Panc1 (cell line): ENCODE measurements around the gene DVL2. TPM values are rescaled to one million over a fixed set of nuclear protein-coding genes. Genes with fewer than 3 reads are reported as not detected.

Experiments
- ATAC-seq: fragments of 200-7000 bp; cut with Tn5 transposase; 2 replicates; pipeline ENCODE4 v1.9.1; 2020; ENCODE audit warnings: mild to moderate bottlenecking, moderate library complexity
- BruUV-seq: library from RNA; stranded (reverse); fragments of 400-500 nt; replicated peaks from 2 replicates; lab custom pipeline; 2021; lab: Mats Ljungman, UMichigan
- CTCF ChIA-PET: fragments of 300-600 bp; sonication (Branson Sonifier 250); formaldehyde crosslinking; loops from one replicate; lab custom pipeline; 2022; ENCODE audit warnings: antibody characterized with exemption; lab: Charles Lee
- POLR2A ChIA-PET: fragments of 300-600 bp; sonication (Branson Sonifier 250); formaldehyde crosslinking; loops from one replicate; lab custom pipeline; 2022; ENCODE audit warnings: antibody characterized with exemption; lab: Charles Lee
- DNase-seq: peaks from one replicate; pipeline ENCODE4 v3.0.0-alpha.2; 2010; ENCODE audit warnings: low read depth, low spot score
- H3K27ac ChIP-seq: 2 replicates; pipeline ENCODE4 v1.5.1; 2011; ENCODE audit warnings: mild to moderate bottlenecking, low read length, inconsistent platforms
- H3K27me3 ChIP-seq: fragments of 200-500 bp; sonication (Bioruptor generic); 2 replicates; pipeline ENCODE4 v1.6.0; 2014; ENCODE audit warnings: low read length, inconsistent platforms; ENCODE audit not compliant: control insufficient read depth, insufficient read depth
- H3K36me3 ChIP-seq: fragments of 200-500 bp; sonication (Bioruptor generic); 2 replicates; pipeline ENCODE4 v1.5.1; 2014; ENCODE audit warnings: inconsistent platforms, mild to moderate bottlenecking, low read length, moderate library complexity; ENCODE audit not compliant: control insufficient read depth, insufficient read depth
- H3K4me1 ChIP-seq: 2 replicates; pipeline ENCODE4 v1.5.1; 2011; ENCODE audit warnings: inconsistent platforms, mild to moderate bottlenecking, low read length, moderate library complexity; ENCODE audit not compliant: control insufficient read depth, insufficient read depth
- H3K4me3 ChIP-seq, 2 experiments: 2 replicates each; pipeline ENCODE4 v1.5.1; 2011 to 2012; ENCODE audit warnings: low read depth in 2 of 2, low read length in 2 of 2, mild to moderate bottlenecking in 2 of 2, inconsistent platforms in 1 of 2, moderate library complexity in 1 of 2
- H3K9me3 ChIP-seq: fragments of 200-500 bp; sonication (Bioruptor generic); 2 replicates; pipeline ENCODE4 v1.5.1; 2014; ENCODE audit warnings: low read depth, mild to moderate bottlenecking, inconsistent platforms, low read length, moderate library complexity; ENCODE audit not compliant: control insufficient read depth, insufficient read depth
- POLR2AphosphoS5 ChIP-seq: IDR thresholded peaks from 2 replicates; pipeline ENCODE4 v1.6.1; 2012; ENCODE audit warnings: mild to moderate bottlenecking, low read depth, low read length, moderate library complexity
- REST ChIP-seq, 2 experiments: IDR thresholded peaks; 2 replicates each; pipeline ENCODE4 v1.6.1; 2011 to 2012; ENCODE audit warnings: low read depth in 2 of 2, control low read depth in 1 of 2, low read length in 1 of 2, mild to moderate bottlenecking in 1 of 2, moderate library complexity in 1 of 2; ENCODE audit not compliant: insufficient read depth in 1 of 2
- SIN3A ChIP-seq: IDR thresholded peaks from 2 replicates; pipeline ENCODE4 v1.6.1; 2012; ENCODE audit warnings: low read depth, mild to moderate bottlenecking, low read length, moderate library complexity, borderline replicate concordance; ENCODE audit not compliant: insufficient read depth
- TCF7L2 ChIP-seq: IDR thresholded peaks from 2 replicates; pipeline ENCODE4 v1.6.1; 2011; ENCODE audit warnings: mild to moderate bottlenecking, low read depth, low read length, inconsistent platforms
- in situ Hi-C: cut with HindIII; loops from 2 replicates; pipeline ENCODE4 v1.10.0; 2016; ENCODE audit warnings: low sequenced_read_pairs, low pct_unique_long_range_greater_than_20kb
- intact Hi-C: fragments of 100-400 bp; cut with micrococcal nuclease; formaldehyde crosslinking; loops from one replicate; pipeline ENCODE4 v1.10.0; 2022; ENCODE audit not compliant: unreplicated experiment
- total RNA-seq: library from RNA; stranded (reverse); gene quantifications from one replicate; pipeline ENCODE4 v1.2.1, GENCODE V29; 2021; ENCODE audit not compliant: unreplicated experiment
- TF ChIP-seq, protein P1 (sequence below): fragments of 450-650 bp; IDR thresholded peaks from 2 replicates; pipeline ENCODE4 v1.5.1; 2017; ENCODE audit warnings: mild to moderate bottlenecking

DVL2 gene
- total RNA-seq, 1 experiment from 2014 or later: 84.2 TPM

DNA sequence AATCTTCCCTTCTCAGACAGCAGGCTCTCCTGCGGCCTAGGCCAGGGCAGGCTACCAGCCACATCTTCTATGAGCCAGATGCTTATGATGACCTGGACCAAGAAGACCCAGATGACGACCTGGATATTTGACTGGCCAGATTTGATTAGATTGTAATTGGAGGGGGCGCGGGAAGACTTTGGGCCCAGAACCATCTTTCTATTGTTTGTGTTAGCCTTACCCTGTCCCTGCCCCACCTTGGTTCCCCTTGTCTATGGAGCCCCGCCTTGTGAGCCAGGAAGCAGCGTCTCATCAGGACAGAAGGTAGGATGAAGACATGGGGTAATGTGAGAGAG lies 25.2 kb upstream of the DVL2 start:
- Histone ChIP-seq H3K27ac (peak overlapping the region; percentile 48; the same call in 1 of the 2 replicates), H3K36me3 (peaks cover 7% of the 10 kb centered on the region), H3K4me3 (no peak overlapping the region), H3K4me1 (peaks cover 22% of the 10 kb centered on the region), H3K27me3 (no peaks in the 10 kb centered on the region), H3K9me3 (no peaks in the 10 kb centered on the region)
- in situ Hi-C loops: no loop called here
- TF ChIP-seq TCF7L2 (no peak), SIN3A (no peak)
- TF ChIP-seq, protein P1, sequence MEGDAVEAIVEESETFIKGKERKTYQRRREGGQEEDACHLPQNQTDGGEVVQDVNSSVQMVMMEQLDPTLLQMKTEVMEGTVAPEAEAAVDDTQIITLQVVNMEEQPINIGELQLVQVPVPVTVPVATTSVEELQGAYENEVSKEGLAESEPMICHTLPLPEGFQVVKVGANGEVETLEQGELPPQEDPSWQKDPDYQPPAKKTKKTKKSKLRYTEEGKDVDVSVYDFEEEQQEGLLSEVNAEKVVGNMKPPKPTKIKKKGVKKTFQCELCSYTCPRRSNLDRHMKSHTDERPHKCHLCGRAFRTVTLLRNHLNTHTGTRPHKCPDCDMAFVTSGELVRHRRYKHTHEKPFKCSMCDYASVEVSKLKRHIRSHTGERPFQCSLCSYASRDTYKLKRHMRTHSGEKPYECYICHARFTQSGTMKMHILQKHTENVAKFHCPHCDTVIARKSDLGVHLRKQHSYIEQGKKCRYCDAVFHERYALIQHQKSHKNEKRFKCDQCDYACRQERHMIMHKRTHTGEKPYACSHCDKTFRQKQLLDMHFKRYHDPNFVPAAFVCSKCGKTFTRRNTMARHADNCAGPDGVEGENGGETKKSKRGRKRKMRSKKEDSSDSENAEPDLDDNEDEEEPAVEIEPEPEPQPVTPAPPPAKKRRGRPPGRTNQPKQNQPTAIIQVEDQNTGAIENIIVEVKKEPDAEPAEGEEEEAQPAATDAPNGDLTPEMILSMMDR: no peak
- ChIA-PET POLR2A (no interaction called here), CTCF (interaction anchor here (0.7 kb wide), 1 partner anchor 1763 kb away, joined by 6 read pairs; no protein-coding TSS in a partner anchor)
- no TSS peak for BruUV-seq
- ATAC-seq (no peak), DNase-seq (no peak)
- intact Hi-C loops: no loop called here

DNA sequence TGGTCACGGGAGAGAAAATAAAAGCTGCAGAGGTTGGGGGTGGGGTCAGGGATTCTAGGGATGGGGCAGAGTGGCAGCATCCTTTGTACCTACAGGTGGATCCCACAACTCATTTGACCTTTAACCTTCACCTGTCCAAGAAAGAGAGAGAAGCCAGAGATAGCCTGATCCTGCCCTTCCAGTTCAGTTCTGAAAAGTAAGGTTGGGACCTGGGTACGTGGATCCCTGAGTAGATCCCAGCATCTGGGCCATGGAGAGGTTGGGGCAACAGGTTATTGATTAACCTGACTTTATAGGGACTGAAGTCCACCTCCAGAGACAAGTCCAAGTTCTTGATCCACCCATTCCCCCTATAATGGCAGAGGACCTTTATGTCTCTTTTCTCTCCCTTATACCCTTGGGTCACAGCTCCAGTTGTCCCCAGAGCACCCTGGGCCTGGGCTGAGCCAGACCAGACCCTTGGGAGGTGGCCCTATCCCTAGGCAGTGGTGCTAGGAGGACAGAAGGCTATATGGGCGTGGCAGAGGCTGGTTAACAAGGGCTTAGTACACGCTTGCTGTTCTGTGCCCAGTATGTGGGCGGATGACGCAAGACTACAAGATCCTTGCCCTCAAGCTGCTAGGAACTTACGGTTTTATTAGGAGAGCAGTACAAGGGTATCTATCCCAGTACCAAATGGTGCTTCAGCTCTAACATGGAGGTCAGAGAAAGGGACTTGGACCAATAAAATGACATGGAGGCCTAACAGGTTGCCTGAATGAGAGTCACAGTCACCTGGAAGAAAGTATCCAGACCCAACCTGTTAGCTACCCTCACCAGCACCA lies 24.6 kb upstream of the DVL2 start:
- Histone ChIP-seq H3K36me3 (peaks cover 8% of the 10 kb centered on the region), H3K4me1 (peaks cover 20% of the 10 kb centered on the region), H3K4me3 (no peak overlapping the region), H3K27ac (peak overlapping the region; percentile 48; the same call in 1 of the 2 replicates), H3K27me3 (no peaks in the 10 kb centered on the region), H3K9me3 (no peaks in the 10 kb centered on the region)
- DNase-seq (no peak), ATAC-seq (no peak)
- POLR2A ChIA-PET: no interaction called here
- CTCF ChIA-PET: interaction anchor here (0.7 kb wide), 1 partner anchor 1763 kb away, joined by 6 read pairs; no protein-coding TSS in a partner anchor
- TF ChIP-seq POLR2AphosphoS5 (no peak), SIN3A (no peak), REST (IDR thresholded peaks at IDR 0.05; ENCODE audit: insufficient read depth in 1 of 2, low read depth in 2 of 2, low read length in 1 of 2) (no peak), TCF7L2 (no peak)
- TF ChIP-seq, protein P1: no peak
- in situ Hi-C loops (no loop called here), intact Hi-C loops (no loop called here)
- no TSS peak for BruUV-seq
